ENCODE results near the gene RND2. TPM values are rescaled to one million over a fixed set of nuclear protein-coding genes. Genes with fewer than 3 reads are reported as not detected.

RND2 gene
- total and polyA plus RNA-seq, 2 of the 13 experiments (the other 11 are each of a cell fraction or from before 2014, with no cell fraction given): 0.05 to 0.11 TPM

DNA sequence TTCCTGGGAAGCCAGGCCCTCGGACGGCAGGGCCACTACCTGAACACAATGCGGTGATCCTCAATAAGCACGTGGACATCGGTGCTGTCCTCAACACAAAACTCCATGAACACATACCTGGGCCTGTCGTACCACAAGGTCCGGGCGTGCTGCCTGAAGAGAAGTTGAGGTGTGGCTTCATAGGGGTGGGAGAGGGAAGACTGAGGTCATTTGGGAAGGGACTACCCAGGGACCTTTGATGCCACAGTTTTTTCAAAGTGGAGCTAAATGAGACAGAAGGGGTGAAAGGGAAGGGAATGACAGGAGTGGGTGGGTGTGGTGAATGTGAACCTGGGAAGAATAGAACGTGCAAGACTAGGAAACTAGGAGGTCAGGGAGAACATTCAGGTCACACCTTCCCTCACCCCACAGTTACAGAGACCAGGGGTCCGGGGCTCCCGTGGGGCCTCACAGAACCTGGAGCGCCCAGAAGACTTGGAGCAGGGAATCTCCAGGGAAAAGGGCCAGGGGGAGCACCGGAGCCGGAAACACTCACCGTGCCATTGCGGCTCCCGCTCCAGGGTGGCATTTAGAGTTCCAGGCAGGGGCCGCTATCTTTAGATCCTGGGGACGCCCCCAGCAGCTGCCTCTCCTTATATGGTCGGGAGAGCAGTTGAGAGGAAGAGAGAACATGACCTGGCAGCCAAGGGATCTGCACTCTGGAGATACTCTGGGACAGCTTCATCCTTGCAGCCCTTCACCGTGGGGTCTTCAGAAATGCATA, 45.3 kb upstream of the RND2 start, which contains the start of gene PTGES3L (continued):
- no peak for TF ChIP-seq CREB1 (IDR thresholded peaks at IDR 0.05)
- TF ChIP-seq CREB1 (CRISPR knock-in tag; IDR thresholded peaks at IDR 0.05): no peak
- no peak for TF ChIP-seq ZBTB8A (CRISPR knock-in tag; IDR thresholded peaks at IDR 0.05; ENCODE audit: borderline replicate concordance, low read depth)
- TF ChIP-seq ZNF841 (CRISPR knock-in tag; IDR thresholded peaks at IDR 0.05; ENCODE audit: borderline replicate concordance): no peak
- TF ChIP-seq ZNF3 (CRISPR knock-in tag; IDR thresholded peaks at IDR 0.05): no peak
- TF ChIP-seq ZNF552 (CRISPR knock-in tag; IDR thresholded peaks at IDR 0.05; ENCODE audit: borderline replicate concordance): no peak
- TF ChIP-seq PHF20 (CRISPR knock-in tag; IDR thresholded peaks at IDR 0.05): no peak; the same call in 1 of the 2 replicates
- no peak for TF ChIP-seq SOX13 (IDR thresholded peaks at IDR 0.05)
- no peak; a peak in 1 of 4 replicates for TF ChIP-seq SOX13 (CRISPR knock-in tag; conservative IDR thresholded peaks at IDR 0.05 in 1 of 2, IDR thresholded peaks at IDR 0.05 in 1 of 2)
- no peak for TF ChIP-seq TEAD2 (CRISPR knock-in tag; IDR thresholded peaks at IDR 0.05)
- TF ChIP-seq NONO (IDR thresholded peaks at IDR 0.05): no peak
- peak; percentile 3; the same call in 1 of the 2 replicates for TF ChIP-seq NONO (CRISPR knock-in tag; conservative IDR thresholded peaks at IDR 0.05)
- peak; percentile 53; the same call in 1 of the 2 replicates for TF ChIP-seq SNAI1 (CRISPR knock-in tag; IDR thresholded peaks at IDR 0.05; ENCODE audit: borderline replicate concordance)
- TF ChIP-seq FOXA1 (IDR thresholded peaks at IDR 0.05): no peak
- no peak for TF ChIP-seq FOXA1 (CRISPR knock-in tag; IDR thresholded peaks at IDR 0.05)
- no peak for TF ChIP-seq BORCS8-MEF2B (CRISPR knock-in tag; IDR thresholded peaks at IDR 0.05)
- TF ChIP-seq MTERF4 (CRISPR knock-in tag; IDR thresholded peaks at IDR 0.05): no peak
- TF ChIP-seq ZFP41 (CRISPR knock-in tag; IDR thresholded peaks at IDR 0.05; ENCODE audit: borderline replicate concordance): no peak
- TF ChIP-seq NFE2L1 (CRISPR knock-in tag; IDR thresholded peaks at IDR 0.05; ENCODE audit: borderline replicate concordance): no peak
- TF ChIP-seq ARHGAP35 (CRISPR knock-in tag; IDR thresholded peaks at IDR 0.05; ENCODE audit: borderline replicate concordance): no peak
- peak; percentile 4 for TF ChIP-seq XRCC5 (optimal IDR thresholded peaks at IDR 0.05; ENCODE audit: low read length)
- no peak for TF ChIP-seq ZSCAN20 (CRISPR knock-in tag; IDR thresholded peaks at IDR 0.05; ENCODE audit: borderline replicate concordance)
- no peak for TF ChIP-seq ZNF749 (CRISPR knock-in tag; IDR thresholded peaks at IDR 0.05; ENCODE audit: borderline replicate concordance)
- TF ChIP-seq, protein P1, sequence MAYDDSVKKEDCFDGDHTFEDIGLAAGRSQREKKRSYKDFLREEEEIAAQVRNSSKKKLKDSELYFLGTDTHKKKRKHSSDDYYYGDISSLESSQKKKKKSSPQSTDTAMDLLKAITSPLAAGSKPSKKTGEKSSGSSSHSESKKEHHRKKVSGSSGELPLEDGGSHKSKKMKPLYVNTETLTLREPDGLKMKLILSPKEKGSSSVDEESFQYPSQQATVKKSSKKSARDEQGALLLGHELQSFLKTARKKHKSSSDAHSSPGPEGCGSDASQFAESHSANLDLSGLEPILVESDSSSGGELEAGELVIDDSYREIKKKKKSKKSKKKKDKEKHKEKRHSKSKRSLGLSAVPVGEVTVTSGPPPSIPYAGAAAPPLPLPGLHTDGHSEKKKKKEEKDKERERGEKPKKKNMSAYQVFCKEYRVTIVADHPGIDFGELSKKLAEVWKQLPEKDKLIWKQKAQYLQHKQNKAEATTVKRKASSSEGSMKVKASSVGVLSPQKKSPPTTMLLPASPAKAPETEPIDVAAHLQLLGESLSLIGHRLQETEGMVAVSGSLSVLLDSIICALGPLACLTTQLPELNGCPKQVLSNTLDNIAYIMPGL (CRISPR knock-in tag; IDR thresholded peaks at IDR 0.05; ENCODE audit: borderline replicate concordance in 1 of 2, low read depth in 1 of 2): no peak
- no peak for TF ChIP-seq ETS1 (CRISPR knock-in tag; IDR thresholded peaks at IDR 0.05)
- TF ChIP-seq ZNF644 (CRISPR knock-in tag; IDR thresholded peaks at IDR 0.05; ENCODE audit: low read depth): 0 out of 2 replicates have a peak, but pooled peaks have one; percentile 5
- no peak for TF ChIP-seq SRY (CRISPR knock-in tag; IDR thresholded peaks at IDR 0.05)
- TF ChIP-seq SNAPC2 (CRISPR knock-in tag; IDR thresholded peaks at IDR 0.05): 0 out of 2 replicates have a peak, but pooled peaks have one; percentile 57
- TF ChIP-seq ZNF790 (CRISPR knock-in tag; IDR thresholded peaks at IDR 0.05; ENCODE audit: borderline replicate concordance): no peak

Data from HepG2 (cell line).